HG02981 (cell line): ENCODE results near the gene PPP2R2D.

Source experiments
- ATAC-seq: cut with Tn5 transposase; IDR thresholded peaks from one replicate; pipeline ENCODE4 v1.9.1; 2021; ENCODE audit warnings: mild to moderate bottlenecking, moderate library complexity; ENCODE audit not compliant: unreplicated experiment

The PPP2R2D gene

GRCh38 chr10:131900350-131901152 is at the start of gene PPP2R2D:
PPP2R2D (plus strand) TSS chr10:131901008; CDS start chr10:131901149, 141 bp downstream.
- ATAC-seq = peak; percentile 85

DNA sequence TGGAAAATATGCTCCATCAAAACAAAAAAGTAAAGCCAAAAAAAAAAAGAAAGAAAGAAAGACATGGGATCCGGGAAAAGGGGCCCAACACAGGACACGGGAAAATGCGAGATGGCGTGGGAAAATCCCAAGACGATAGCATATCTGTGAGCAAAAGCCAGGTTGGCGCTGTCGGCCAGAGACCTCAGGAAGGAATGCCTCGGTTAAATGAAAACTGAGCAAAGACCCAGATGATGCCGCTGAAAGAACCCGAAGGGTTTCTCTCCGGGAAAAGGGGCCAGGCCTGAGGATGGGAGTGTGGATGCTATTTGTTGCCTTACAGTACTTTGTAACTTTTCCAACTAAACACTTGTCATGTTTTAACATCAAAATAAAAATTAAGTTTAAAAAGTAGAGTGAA is 49.5 kb upstream of the PPP2R2D start:
- ATAC-seq = no peak

GRCh38 chr10:131852176-131852822 is 48.5 kb upstream of the PPP2R2D start:
- no peak for ATAC-seq

GRCh38 chr10:131852823-131853609 is 47.8 kb upstream of the PPP2R2D start:
- ATAC-seq = no peak

DNA sequence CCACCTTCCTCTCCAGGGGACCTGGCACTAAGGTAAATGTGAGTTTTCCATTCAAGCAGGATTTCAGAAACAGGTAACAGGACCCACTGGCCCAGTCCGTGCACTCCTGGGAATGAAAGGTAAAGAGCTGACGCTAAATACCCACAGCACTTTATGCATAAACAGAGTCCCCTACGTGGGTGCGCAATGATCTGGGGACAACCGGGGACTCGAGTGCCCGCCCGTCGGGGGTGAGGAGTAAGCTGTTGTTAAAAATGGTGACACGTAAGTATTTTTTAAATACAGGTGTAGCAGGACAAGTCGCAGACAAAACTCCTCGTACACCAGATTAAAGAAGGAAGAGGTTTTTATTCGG is 47.2 kb upstream of the PPP2R2D start:
- ATAC-seq = no peak

GRCh38 chr10:131854579-131855335 is 46.1 kb upstream of the PPP2R2D start:
- ATAC-seq = no peak

DNA sequence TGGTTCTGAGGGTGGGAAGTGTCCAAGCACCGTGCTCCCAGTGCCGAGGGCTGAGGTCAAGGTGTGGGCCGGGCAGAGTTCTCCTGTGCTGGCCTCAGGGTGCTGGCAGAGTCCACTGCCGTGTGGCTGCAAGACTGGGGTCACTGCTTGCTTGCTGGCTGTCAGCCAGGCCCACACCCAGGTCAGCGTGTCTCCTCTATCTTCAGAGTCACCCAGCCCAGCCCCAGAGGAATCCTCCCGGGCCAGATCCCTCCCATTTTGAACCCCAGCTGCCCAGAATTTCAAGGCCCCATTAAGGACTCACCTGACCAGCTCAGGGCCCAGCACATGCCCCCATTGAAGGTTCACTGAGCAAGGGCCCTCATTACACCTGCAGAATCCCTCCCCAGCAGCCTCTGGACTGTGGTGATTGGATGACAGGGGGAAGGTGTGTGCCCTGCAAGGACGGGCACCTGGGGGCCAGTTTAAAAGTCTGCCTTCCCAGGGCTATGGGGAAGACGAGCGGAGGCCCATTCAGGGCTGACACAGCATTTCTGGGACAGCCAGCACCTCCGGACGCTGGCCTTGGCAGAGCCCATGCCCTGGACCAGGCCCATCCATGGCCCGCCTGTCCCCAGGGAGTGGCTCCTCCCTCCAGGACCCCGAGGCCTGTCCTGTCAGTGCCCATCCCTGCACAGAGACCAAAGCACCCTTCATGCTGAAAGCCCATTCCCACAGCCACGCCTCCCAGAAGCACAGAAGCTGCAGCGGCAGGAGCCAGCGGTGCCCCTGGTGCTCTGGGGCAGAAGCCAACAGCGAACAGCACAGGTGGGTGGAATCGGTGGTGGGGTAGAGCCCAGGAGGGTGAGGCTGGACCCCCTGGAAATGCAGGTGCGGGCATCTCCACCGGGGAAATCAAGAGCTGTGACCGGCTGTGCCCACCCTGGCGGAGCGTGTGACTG is 45.1 kb upstream of the PPP2R2D start:
- ATAC-seq = no peak

GRCh38 chr10:131856441-131857094 is 44.2 kb upstream of the PPP2R2D start:
- ATAC-seq = no peak

DNA sequence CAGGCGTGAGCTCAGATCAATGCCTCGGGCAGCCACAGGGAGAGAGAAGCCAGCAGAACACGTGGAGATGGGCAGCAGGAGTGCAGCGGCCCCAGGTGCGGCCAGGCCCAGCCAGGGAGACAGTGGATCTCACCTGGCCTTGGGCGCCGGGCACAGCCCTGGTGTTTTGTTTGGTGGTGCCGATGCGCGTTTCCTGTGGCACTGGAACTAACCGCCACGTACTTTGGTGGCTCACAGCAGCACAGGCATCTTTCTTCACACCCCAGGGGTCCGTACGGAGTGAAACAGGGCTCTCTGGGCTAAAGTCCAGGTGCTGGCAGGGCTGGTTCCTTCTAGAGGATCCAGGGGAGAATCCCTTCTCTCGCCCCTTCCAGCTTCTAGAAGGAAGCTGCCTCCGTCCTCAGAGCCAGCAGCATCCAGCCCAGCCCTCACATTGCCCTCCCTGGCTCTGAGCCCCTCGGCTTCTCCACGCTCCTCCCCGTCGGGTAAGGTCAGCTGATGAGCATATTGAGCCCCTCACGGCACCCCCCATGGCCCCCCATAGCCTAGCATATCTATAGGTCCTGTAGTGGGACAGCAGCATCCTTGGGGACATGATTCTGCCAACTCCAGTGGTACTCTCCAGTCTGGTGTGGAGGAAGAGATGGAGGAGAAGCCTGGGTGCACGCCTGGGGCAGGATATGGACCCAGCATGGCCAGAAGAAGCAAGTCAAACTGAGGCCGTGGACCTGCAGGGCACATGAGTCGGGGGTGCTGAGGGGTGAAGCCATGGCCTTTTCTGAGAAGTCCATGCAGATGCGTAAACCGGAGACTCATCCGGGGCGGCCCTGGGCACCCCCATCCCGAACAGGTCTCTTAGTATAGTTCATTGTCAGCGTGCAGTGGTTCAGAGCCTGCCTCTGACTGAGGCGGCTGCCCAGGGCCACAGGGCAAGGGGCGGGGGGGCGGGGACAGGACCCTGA is 43.4 kb upstream of the PPP2R2D start:
- ATAC-seq = no peak

DNA sequence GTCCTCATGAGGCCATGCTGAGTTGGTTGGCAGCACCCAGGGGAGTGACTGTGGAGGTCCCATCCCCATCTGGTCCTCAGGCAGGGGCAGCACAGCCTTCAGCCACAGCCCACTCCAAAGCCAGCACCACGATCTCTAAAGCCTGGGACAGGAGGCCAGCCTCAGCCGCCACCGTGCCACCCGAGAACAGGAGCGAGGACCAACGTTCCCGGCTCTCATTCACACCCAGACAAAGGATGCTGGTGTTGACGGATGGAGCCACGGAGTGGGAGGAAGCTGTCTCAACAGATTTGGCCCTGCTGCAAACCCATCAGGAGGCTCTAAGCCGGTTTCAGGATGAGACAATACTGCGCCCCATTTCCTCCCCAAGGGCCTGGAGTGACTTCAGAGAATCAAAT is 42.7 kb upstream of the PPP2R2D start:
- ATAC-seq = no peak

DNA sequence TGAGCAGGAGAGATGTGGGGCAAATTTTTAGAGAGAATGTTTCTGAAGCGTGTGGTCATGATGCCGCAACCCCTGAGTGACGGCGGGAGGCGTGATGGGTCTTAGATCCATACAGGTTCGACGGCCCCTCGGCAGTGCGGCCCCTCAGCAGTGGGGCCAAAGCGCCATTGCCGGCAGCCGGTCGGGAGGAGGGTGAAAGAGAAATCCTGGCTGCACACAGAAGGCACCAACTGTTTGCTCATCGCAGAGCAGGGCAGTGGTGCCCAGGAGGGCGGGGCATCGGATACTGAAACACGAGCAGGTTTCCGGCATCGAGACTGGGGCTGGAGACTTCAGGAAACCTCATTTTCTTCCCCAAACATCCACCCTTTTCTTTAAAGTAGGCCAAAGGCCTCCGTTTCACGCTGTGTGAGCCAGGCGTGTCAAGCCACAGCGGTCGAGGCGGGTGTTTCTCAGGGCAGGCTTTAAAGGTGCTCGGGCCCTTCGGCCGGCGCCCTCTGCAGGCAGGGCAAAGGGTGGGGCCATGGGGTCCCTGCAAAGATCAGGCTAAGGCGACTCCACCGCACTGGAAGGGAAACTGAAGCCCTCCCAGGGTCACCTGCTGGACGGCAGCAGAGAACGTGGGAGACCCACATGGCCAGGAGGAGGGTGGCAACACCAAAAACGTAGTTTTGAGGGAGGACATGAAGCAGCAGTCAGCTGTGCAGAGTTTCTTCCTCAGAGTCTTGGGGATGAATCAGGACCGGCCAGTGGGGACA is 42.0 kb upstream of the PPP2R2D start:
- ATAC-seq = no peak

DNA sequence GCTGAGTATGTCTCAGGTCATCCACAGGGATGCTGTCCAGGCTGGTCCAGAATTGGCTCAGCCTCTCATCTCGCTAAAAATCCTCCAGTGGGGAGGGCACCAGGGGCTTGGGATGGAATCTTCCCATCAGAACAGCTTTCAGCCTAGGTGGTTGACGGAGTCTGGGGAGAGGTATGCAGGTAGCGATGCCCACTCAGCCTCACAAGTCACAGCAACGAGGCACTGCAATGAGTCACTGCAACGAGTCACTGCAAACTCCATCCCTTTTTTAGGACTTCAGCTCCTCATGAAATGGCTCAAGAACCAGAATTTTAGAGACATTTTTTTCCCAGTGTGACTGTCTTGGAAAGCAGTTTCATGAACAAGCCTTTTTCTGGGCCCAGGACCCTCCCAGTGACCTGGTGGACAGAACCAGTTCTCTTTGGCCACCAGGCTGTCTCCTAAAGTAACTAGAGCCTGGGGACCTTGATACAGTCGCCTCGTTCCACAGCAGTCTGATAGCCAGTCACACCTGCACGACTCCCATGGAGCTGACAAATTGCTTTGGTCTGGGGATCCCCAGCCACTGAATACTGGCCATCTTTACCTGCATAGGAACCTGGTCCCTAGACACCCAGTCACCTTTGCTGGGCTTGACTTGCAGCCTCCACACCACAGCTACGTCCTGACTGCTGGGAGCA is 41.3 kb upstream of the PPP2R2D start:
- ATAC-seq = no peak

- ATAC-seq = no peak
Measured at GRCh38 chr10:131860311-131860710, 40.5 kb upstream of the PPP2R2D start.

DNA sequence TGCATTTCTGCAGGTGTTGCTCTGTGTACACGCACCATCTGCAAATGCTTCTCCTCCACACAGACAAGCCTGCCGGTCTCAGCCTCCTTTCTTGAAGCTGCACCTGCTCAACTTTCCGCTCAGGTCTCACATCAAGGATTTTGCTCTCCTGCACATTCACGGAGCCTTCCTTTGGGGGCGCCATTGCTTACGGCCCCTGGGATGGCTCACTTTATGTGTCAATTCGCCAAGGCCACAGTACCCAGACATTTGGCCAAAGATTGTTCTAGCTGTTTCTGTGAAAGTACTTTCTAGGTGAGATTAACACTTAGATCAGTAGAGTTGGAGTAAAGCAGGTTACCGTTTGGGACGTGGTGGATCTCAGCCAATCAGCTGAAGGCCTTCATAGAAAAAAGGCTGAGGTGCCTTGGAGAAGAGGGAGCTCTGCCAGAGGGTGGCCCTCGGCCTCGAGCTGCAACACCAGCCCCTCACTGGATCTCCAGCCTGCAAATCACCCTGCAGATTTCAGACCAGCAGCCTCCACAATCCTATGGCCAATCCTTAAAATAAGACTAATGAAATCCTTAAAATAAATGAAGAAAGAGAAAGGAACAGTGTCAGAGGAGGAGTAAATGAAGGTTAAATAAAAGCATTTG is 39.9 kb upstream of the PPP2R2D start:
- no peak for ATAC-seq

DNA sequence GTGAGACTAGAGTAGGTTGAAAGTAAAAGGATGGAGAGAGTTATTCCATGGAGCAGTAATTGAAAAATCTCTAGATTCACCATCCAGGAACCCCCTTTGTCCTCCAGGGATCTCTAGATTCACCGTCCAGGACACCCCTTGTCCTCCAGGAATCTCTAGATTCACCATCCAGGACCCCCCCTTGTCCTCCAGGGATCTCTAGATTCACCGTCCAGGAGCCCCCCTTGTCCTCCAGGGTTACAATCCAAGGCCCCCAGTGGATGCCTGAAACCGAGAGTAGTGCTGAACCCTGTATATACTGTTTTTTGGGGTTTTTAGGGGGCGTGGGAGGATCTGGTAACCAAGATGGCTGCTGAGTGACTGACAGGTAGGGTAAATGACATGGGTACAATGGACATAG is 38.3 kb upstream of the PPP2R2D start:
- ATAC-seq = no peak

- ATAC-seq = no peak
Measured at GRCh38 chr10:131865223-131865917, 35.4 kb upstream of the PPP2R2D start.
